NCI-H1048 (cell line): ENCODE results near the gene NLRC5.

Source experiments
- DNase-seq: peaks from one replicate; lab custom pipeline; 2025; lab: John Stamatoyannopoulos, UW

The NLRC5 gene

DNA sequence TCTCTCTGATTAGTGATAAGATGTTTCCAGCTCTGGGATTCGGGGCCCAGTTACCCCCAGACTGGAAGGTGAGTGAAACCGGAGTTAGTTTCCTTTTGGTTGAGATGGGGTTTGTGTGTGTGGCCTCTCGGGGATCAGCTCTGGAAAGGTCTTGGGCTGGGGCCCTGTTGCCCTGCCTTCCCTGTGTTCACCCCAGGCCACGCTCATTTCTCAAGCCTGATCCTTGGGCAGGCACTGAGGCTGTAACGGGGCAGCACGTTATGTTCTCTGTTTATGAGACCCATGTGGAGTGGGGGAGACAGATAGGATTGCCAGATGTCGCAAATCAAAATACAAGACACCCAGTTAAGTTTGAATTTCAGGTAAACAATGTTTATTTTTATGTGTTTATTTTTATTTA is 138.5 kb downstream of the NLRC5 start:
- DNase-seq: no peak

DNA sequence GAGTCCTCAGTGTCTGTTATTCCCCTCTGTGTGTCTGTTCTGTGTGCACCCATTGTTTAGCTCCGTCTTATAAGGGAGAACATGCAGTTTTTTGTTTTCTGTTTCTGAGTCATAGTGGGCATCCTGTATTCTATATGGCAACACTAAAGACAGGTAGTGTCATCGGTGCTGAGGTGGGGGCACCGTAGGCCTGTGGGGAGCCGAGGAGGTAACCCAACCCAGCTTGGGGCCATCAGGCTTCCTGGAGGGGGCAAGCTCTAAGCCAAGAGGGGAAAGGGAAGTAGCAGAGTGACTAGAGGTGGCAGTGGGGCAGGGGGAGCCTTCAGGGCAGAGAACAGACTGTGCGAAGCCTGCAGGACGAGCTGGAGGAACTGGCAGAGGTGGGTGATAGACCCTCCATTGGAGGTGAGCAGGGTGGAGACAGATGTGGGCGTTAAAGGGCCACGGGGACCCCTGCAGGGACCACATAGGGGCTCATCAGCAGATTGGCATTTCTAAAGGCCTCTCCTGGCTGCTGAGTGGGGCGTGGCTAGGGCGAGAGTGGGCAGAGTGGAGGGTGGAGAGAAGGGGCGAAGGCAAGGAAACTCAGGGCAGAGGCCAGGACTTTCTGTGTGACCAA is 139.5 kb downstream of the NLRC5 start:
- DNase-seq: no peak

DNA sequence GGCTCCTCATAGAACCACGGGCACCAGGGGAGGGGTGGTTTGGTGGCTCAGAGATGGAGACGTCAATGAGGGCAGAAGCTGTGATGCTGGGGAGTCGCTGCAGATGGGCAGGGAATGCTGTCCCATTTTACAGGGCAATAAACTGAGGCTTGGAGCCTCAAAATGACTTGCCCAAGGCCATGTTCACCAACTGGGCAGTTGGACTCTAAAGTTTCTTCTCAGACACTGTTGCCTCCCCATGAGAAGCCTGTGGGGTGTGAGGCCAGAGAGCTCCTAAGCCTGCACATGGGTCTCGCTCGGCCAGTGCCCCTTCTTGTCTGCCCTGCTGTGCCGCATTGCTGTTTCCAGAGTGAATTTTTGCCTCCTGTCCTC is 141.6 kb downstream of the NLRC5 start:
- DNase-seq: no peak

DNA sequence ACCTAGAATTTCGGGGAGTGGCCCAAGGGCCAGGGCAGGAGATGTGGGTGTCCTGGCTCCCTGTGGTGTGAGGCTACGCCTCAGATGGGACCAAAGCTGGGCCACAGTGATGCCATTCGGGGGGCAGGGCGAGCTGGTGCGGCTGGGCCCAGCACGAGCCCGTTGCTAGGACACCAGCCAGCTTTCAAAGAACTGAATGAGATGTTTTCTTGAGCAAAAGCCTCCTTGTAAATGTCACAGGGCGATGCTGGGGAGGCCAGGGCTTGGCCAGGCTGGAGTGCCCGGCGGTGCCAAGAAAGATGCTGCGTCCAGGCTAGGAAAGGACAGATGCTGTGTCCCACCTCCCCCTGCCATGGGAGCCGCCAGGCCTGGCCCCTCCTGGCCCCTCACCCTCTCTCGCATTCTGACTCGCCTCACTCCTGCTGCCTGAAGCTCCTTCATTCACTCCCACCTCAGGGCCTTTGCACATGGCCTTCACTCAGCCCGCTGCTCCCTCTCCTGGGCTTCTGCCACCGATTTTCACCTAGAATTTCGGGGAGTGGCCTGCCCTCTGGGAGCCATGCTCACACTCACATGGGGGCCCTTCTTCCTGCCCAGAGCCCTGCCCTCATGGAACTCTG is 142.1 kb downstream of the NLRC5 start:
- DNase-seq: no peak

DNA sequence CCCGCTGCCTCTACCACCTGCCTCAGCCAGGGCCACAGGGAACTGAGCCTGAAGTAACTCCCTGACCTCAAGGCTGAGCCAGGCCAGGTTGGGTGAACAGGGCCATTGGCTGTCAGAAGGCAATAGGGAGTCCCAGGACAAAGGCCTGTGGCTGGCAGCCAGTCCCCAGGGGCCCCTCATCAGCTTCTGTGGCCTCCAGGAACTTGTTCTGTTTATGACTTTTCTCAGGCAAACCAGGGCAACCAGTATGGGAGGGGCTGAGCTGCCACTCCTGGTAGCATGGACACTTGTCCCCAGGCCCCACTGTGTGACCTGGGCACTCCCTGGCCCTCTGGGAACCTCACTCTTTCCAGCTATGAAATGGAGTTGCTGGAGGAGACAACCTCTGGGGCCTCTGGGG is 143.1 kb downstream of the NLRC5 start:
- no peak for DNase-seq

DNA sequence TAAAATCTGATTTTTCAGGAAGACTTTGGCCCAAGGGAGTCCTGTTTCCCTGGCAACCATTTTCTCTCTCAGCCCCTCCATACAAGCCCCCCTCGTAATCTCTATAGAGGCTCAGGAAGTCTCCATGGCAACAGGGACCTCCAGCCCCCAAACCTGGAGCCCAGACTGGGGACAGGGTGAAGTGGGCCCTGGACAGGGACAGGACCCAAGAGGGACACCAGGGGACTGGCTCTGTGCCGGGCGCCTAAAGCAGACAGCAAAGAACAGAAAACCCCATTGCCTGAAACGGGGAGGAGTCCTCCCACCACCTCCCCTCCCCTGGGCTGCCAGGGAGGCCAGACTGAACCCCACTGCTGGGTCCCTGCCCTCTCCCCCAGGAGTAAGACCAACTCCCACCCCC is 143.7 kb downstream of the NLRC5 start:
- DNase-seq: no peak
